ENCODE results near the gene DENND2A. TPM values are rescaled to one million over a fixed set of nuclear protein-coding genes. Genes with fewer than 3 reads are reported as not detected.
"Not testable (repeated sequence)": the region's sequence is repeated elsewhere in the genome, so short reads cannot be mapped to it uniquely, and the experiment has no call there.

The DENND2A gene
- polyA plus RNA-seq, 3 donors from 2014 or later: not detected

- peak overlapping the region in 1 of 5 donors; percentile 7 for H3K4me3 Mint-ChIP-seq
- peak overlapping the region in 1 of 6 donors; percentile 69 for H3K27ac Mint-ChIP-seq
- H3K36me3 Mint-ChIP-seq: no peaks in the 10 kb centered on the region
- DNase-seq: peak; percentile 33 to 44 (median 37)
- H3K27me3 Mint-ChIP-seq (ENCODE audit: low read depth in 3 of 3): peaks cover 6 to 14% (median 7%) of the 10 kb centered on the region in 3 donors
- peaks cover 8 to 11% of the 10 kb centered on the region in 2 donors for H3K4me1 Mint-ChIP-seq
- H3K9me3 Mint-ChIP-seq: no peaks in the 10 kb centered on the region
These were observed 6.5 kb upstream of the DENND2A start for GRCh38 chr7:140646931-140647647.

- H3K4me1 Mint-ChIP-seq: peaks cover 12 to 18% of the 10 kb centered on the region in 2 donors
- peaks cover 7 to 17% (median 15%) of the 10 kb centered on the region in 3 donors for H3K27me3 Mint-ChIP-seq (ENCODE audit: low read depth in 3 of 3)
- H3K27ac Mint-ChIP-seq: no peak overlapping the region
- peaks cover 0 to 4% (median 4%) of the 10 kb centered on the region in 3 donors for H3K36me3 Mint-ChIP-seq
- DNase-seq: no peak
- no peaks in the 10 kb centered on the region for H3K9me3 Mint-ChIP-seq
- H3K4me3 Mint-ChIP-seq: no peak overlapping the region
These were observed 4.7 kb upstream of the DENND2A start for GRCh38 chr7:140645166-140645900.

GRCh38 chr7:140644761-140645160 lies 4.1 kb upstream of the DENND2A start:
- not testable (repeated sequence) for DNase-seq, H3K4me3 Mint-ChIP-seq, H3K27ac Mint-ChIP-seq, H3K9me3 Mint-ChIP-seq, H3K36me3 Mint-ChIP-seq
- Mint-ChIP-seq H3K27me3 (ENCODE audit: low read depth in 3 of 3) (peaks cover 10 to 18% (median 16%) of the 10 kb centered on the region in 3 donors), H3K4me1 (peaks cover 15 to 22% of the 10 kb centered on the region in 2 donors)

- H3K4me1 Mint-ChIP-seq: peaks cover 18 to 29% of the 10 kb centered on the region in 2 donors
- peaks cover 0 to 8% (median 4%) of the 10 kb centered on the region in 3 donors for H3K36me3 Mint-ChIP-seq
- no peak overlapping the region for H3K27ac Mint-ChIP-seq
- H3K4me3 Mint-ChIP-seq: no peak overlapping the region
- H3K27me3 Mint-ChIP-seq (ENCODE audit: low read depth in 3 of 3): peaks cover 11 to 27% (median 22%) of the 10 kb centered on the region in 3 donors
- no peak for DNase-seq
- no peaks in the 10 kb centered on the region for H3K9me3 Mint-ChIP-seq
These were observed 2.8 kb upstream of the DENND2A start for GRCh38 chr7:140643416-140643815.

- Mint-ChIP-seq H3K4me3 (peak overlapping the region; percentile 16 to 62 (median 60)), H3K27ac (peak overlapping the region in 1 of 6 donors; percentile 3), H3K27me3 (ENCODE audit: low read depth in 3 of 3) (peaks cover 15 to 37% (median 23%) of the 10 kb centered on the region in 3 donors), H3K4me1 (peaks cover 12 to 20% of the 10 kb centered on the region in 2 donors), H3K36me3 (peaks cover 0 to 8% (median 4%) of the 10 kb centered on the region in 3 donors), H3K9me3 (no peaks in the 10 kb centered on the region)
- DNase-seq: no peak
These were observed 1.0 kb upstream of the DENND2A start for GRCh38 chr7:140641524-140642195.

- Mint-ChIP-seq H3K27ac (no peak overlapping the region), H3K4me1 (peaks cover 11 to 17% of the 10 kb centered on the region in 2 donors), H3K9me3 (no peaks in the 10 kb centered on the region), H3K36me3 (peaks cover 0 to 8% (median 4%) of the 10 kb centered on the region in 3 donors), H3K27me3 (ENCODE audit: low read depth in 3 of 3) (peaks cover 15 to 40% (median 26%) of the 10 kb centered on the region in 3 donors), H3K4me3 (peak overlapping the region; percentile 78 to 90 (median 82))
- no peak for DNase-seq
These were observed 464 bp downstream of the DENND2A start for GRCh38 chr7:140640060-140640637.

GRCh38 chr7:140639366-140640053 lies 1.1 kb downstream of the DENND2A start:
- peaks cover 0 to 8% (median 4%) of the 10 kb centered on the region in 3 donors for H3K36me3 Mint-ChIP-seq
- peak overlapping the region; percentile 78 to 90 (median 82) for H3K4me3 Mint-ChIP-seq
- no peaks in the 10 kb centered on the region for H3K9me3 Mint-ChIP-seq
- H3K27ac Mint-ChIP-seq: no peak overlapping the region
- no peak for DNase-seq
- H3K4me1 Mint-ChIP-seq: peaks cover 11 to 17% of the 10 kb centered on the region in 2 donors
- peaks cover 13 to 40% (median 23%) of the 10 kb centered on the region in 3 donors for H3K27me3 Mint-ChIP-seq (ENCODE audit: low read depth in 3 of 3)

GRCh38 chr7:140638173-140638791 lies 2.3 kb downstream of the DENND2A start:
- H3K4me3 Mint-ChIP-seq: peak overlapping the region in 1 of 5 donors; percentile 15
- no peaks in the 10 kb centered on the region for H3K9me3 Mint-ChIP-seq
- H3K27me3 Mint-ChIP-seq (ENCODE audit: low read depth in 3 of 3): peaks cover 15 to 38% (median 19%) of the 10 kb centered on the region in 3 donors
- peaks cover 11 to 17% of the 10 kb centered on the region in 2 donors for H3K4me1 Mint-ChIP-seq
- no peak overlapping the region for H3K27ac Mint-ChIP-seq
- no peak for DNase-seq
- H3K36me3 Mint-ChIP-seq: peaks cover 0 to 8% (median 4%) of the 10 kb centered on the region in 3 donors

- Mint-ChIP-seq H3K27ac (no peak overlapping the region), H3K27me3 (ENCODE audit: low read depth in 3 of 3) (peaks cover 15 to 36% (median 18%) of the 10 kb centered on the region in 3 donors), H3K9me3 (no peaks in the 10 kb centered on the region), H3K36me3 (peaks cover 0 to 8% (median 4%) of the 10 kb centered on the region in 3 donors), H3K4me3 (no peak overlapping the region), H3K4me1 (peaks cover 11 to 17% of the 10 kb centered on the region in 2 donors)
- DNase-seq: no peak
These were observed 3.2 kb downstream of the DENND2A start for GRCh38 chr7:140637400-140637799.

- peaks cover 6 to 11% of the 10 kb centered on the region in 2 donors for H3K4me1 Mint-ChIP-seq
- H3K36me3 Mint-ChIP-seq: peaks cover 0 to 4% (median 0%) of the 10 kb centered on the region in 3 donors
- no peak overlapping the region for H3K4me3 Mint-ChIP-seq
- H3K27ac Mint-ChIP-seq: no peak overlapping the region
- H3K27me3 Mint-ChIP-seq (ENCODE audit: low read depth in 3 of 3): peaks cover 10 to 30% (median 16%) of the 10 kb centered on the region in 3 donors
- H3K9me3 Mint-ChIP-seq: no peaks in the 10 kb centered on the region
- no peak for DNase-seq
These were observed 4.8 kb downstream of the DENND2A start for GRCh38 chr7:140635816-140636215.

- Mint-ChIP-seq H3K9me3 (no peaks in the 10 kb centered on the region), H3K27ac (no peak overlapping the region), H3K36me3 (peaks cover 0 to 4% (median 0%) of the 10 kb centered on the region in 3 donors), H3K4me1 (peaks cover 6 to 11% of the 10 kb centered on the region in 2 donors), H3K27me3 (ENCODE audit: low read depth in 3 of 3) (peaks cover 10 to 30% (median 16%) of the 10 kb centered on the region in 3 donors), H3K4me3 (no peak overlapping the region)
- DNase-seq: no peak
These were observed 5.3 kb downstream of the DENND2A start for GRCh38 chr7:140635345-140635744.

- H3K4me1 Mint-ChIP-seq: no peaks in the 10 kb centered on the region
- no peak for DNase-seq
- peaks cover 0 to 1% (median 0%) of the 10 kb centered on the region in 6 donors for H3K9me3 Mint-ChIP-seq
- H3K27me3 Mint-ChIP-seq (ENCODE audit: low read depth in 3 of 3): peaks cover 4 to 11% (median 7%) of the 10 kb centered on the region in 3 donors
- H3K36me3 Mint-ChIP-seq: no peaks in the 10 kb centered on the region
- no peak overlapping the region for H3K4me3 Mint-ChIP-seq
- H3K27ac Mint-ChIP-seq: no peak overlapping the region
These were observed 9.0 kb downstream of the DENND2A start for GRCh38 chr7:140631602-140632001.

Measured in immature natural killer cell (primary cell).